GM21447 (cell line): Measurements from ENCODE around the gene TBC1D16.

ENCODE experiments used
- ATAC-seq: cut with Tn5 transposase; IDR thresholded peaks from one replicate; pipeline ENCODE4 v1.9.1; 2021; ENCODE audit not compliant: unreplicated experiment

TBC1D16 gene

GRCh38 chr17:80026359-80027042, 9.2 kb downstream of the TBC1D16 start:
- ATAC-seq = no peak

GRCh38 chr17:80025796-80026195, 9.9 kb downstream of the TBC1D16 start:
- no peak for ATAC-seq

GRCh38 chr17:80025140-80025539, 10.5 kb downstream of the TBC1D16 start:
- ATAC-seq = no peak

- no peak for ATAC-seq
Measured at GRCh38 chr17:80024206-80024972, 11.3 kb downstream of the TBC1D16 start.

- no peak for ATAC-seq
Measured at GRCh38 chr17:80023481-80024205, 12.0 kb downstream of the TBC1D16 start.

GRCh38 chr17:80021600-80021999, 14.1 kb downstream of the TBC1D16 start:
- no peak for ATAC-seq

- ATAC-seq = no peak
Measured at GRCh38 chr17:80018917-80019651, 16.6 kb downstream of the TBC1D16 start.

- no peak for ATAC-seq
Measured at GRCh38 chr17:80017226-80018010, 18.3 kb downstream of the TBC1D16 start.

- no peak for ATAC-seq
Measured at GRCh38 chr17:80012765-80013741, 22.6 kb downstream of the TBC1D16 start.

GRCh38 chr17:80011989-80012555, 23.6 kb downstream of the TBC1D16 start:
- ATAC-seq = no peak

GRCh38 chr17:80010283-80010858, 25.3 kb downstream of the TBC1D16 start:
- ATAC-seq = no peak

- no peak for ATAC-seq
Measured at GRCh38 chr17:80009391-80010282, 26.0 kb downstream of the TBC1D16 start.

- ATAC-seq = no peak
Measured at GRCh38 chr17:80008848-80009247, 26.8 kb downstream of the TBC1D16 start.

- ATAC-seq = no peak
Measured at GRCh38 chr17:80008383-80008840, 27.3 kb downstream of the TBC1D16 start.

- ATAC-seq = no peak
Measured at GRCh38 chr17:80007939-80008338, 27.7 kb downstream of the TBC1D16 start.

- ATAC-seq = no peak
Measured at GRCh38 chr17:80006811-80007752, 28.6 kb downstream of the TBC1D16 start.
